Upper lobe of left lung (tissue), 6 donors: ENCODE measurements around the gene CMPK1. TPM values are rescaled to one million over a fixed set of nuclear protein-coding genes. Genes with fewer than 3 reads are reported as not detected.
A peak's percentile ranks its signal among the peaks of the same experiment; 100 is the strongest.
"Not testable (repeated sequence)": the region's sequence is repeated elsewhere in the genome, so short reads cannot be mapped to it uniquely, and the experiment has no call there.

ENCODE experiments used
- ATAC-seq, 2 donors: fragments of 200-7000 bp; cut with Tn5 transposase; one replicate each; pipeline ENCODE4 v1.9.1; 2022; ENCODE audit warnings: mild to moderate bottlenecking in 2 of 2, moderate library complexity in 2 of 2; ENCODE audit not compliant: low FRiP score in 2 of 2
- DNase-seq, 2 donors: peaks; one replicate each; pipeline ENCODE4 v3.0.0-alpha.2; 2019 to 2020
- H3K27ac ChIP-seq, 4 donors: fragments of 200-600 bp; sonication (generic); one replicate each; pipeline ENCODE4 v1.5.1; 2016 to 2019
- H3K27me3 ChIP-seq, 4 donors: fragments of 200-600 bp; sonication (generic); one replicate each; pipeline ENCODE4 v1.5.1; 2017 to 2019
- H3K36me3 ChIP-seq, 4 donors: fragments of 200-600 bp; sonication (generic); one replicate each; pipeline ENCODE4 v1.5.1; 2016 to 2019
- H3K4me1 ChIP-seq, 4 donors: fragments of 200-600 bp; sonication (generic); one replicate each; pipeline ENCODE4 v1.5.1; 2018 to 2019
- H3K4me3 ChIP-seq, 4 donors: fragments of 200-600 bp; sonication (generic); one replicate each; pipeline ENCODE4 v1.5.1; 2017 to 2019; ENCODE audit warnings: mild to moderate bottlenecking in 2 of 4, moderate library complexity in 1 of 4
- H3K9me3 ChIP-seq, 4 donors: fragments of 200-600 bp; sonication (generic); one replicate each; pipeline ENCODE4 v1.5.1; 2018 to 2019
- EP300 ChIP-seq, 4 donors: sonication (generic); formaldehyde crosslinking; IDR thresholded peaks; one replicate each; pipeline ENCODE4 v1.5.1; 2017; ENCODE audit warnings: antibody characterized with exemption in 4 of 4, control low read depth in 2 of 4
- POLR2A ChIP-seq, 4 donors: fragments of 450-650 bp; IDR thresholded peaks; one replicate each; pipeline ENCODE4 v1.5.1; 2016 to 2017; ENCODE audit warnings: antibody characterized with exemption in 4 of 4, mild to moderate bottlenecking in 2 of 4
- POLR2AphosphoS5 ChIP-seq, 2 donors: sonication (generic); formaldehyde crosslinking; IDR thresholded peaks; one replicate each; pipeline ENCODE4 v1.5.1; 2017; ENCODE audit warnings: antibody characterized with exemption in 2 of 2
- WGBS, 2 donors: methylation state at CpG; one replicate each; pipeline ENCODE4 v1.1.5; 2017 to 2018; 5-methylcytosine and 5-hydroxymethylcytosine counted together
- total RNA-seq, 6 donors: library from RNA; depleted of rRNA in 4 of 6; stranded (reverse); fragments of >200 nt in 4 of 6; gene quantifications; one replicate each; pipeline versions ENCODE4 v1.1.0 to v1.2.1, GENCODE V29; 2016 to 2021
- TF ChIP-seq, protein P1 (sequence below), 6 experiments: fragments of 450-650 bp in 4 of 6; fragments of 200-600 bp in 2 of 6; sonication (generic) in 2 of 6; IDR thresholded peaks; one replicate each; pipeline ENCODE4 v1.5.1; 2016 to 2019; ENCODE audit warnings: antibody characterized with exemption in 6 of 6
- donor health status: DM: no; HTN: no; CAD: no; lungs with moderate emphysema.
- donor health status: DM: no; HTN: yes; CAD: no; lungs with severe emphysema.

The CMPK1 gene, protein sequence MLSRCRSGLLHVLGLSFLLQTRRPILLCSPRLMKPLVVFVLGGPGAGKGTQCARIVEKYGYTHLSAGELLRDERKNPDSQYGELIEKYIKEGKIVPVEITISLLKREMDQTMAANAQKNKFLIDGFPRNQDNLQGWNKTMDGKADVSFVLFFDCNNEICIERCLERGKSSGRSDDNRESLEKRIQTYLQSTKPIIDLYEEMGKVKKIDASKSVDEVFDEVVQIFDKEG
- 100 to 1,000 TPM in 3 of 6 donors, 10 to 100 TPM in 3; 36.7 to 134 (median 97.7) TPM for total RNA-seq

DNA sequence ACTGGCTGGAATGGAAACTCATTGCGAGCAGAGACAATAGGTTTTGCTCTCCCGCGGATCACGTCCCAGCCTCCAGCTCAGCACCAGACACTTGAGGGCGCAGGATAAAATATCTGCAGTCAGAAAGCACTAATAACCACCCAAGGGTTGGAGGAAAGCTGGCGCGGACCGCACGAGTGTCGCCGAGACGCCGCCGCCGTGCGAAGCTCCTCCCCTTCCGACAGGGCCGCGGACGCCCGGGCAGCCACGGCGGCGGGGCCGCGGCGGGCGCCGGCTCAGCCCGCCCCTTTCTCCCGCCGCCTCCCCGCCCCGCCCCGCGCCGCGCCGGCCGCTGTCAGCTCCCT lies at the start of gene CMPK1:
CMPK1 (plus strand) TSS at position 213 of the 344 bp plus-strand sequence. CDS start 156 bp downstream, outside the sequence.
- Histone ChIP-seq H3K36me3 (no peaks in the 10 kb centered on the region), H3K4me3 (peak within 1 kb of the TSS; percentile 85 to 98 (median 94)), H3K27me3 (no peaks in the 10 kb centered on the region), H3K9me3 (no peaks in the 10 kb centered on the region), H3K27ac (peak within 1 kb of the TSS; percentile 97 to 99 (median 98)), H3K4me1 (peaks cover 22 to 35% (median 25%) of the 10 kb centered on the region in 4 donors)
- ATAC-seq = peak; percentile 89 to 94
- no peak for TF ChIP-seq POLR2A (IDR thresholded peaks at IDR 0.05)
- TF ChIP-seq, protein P1, sequence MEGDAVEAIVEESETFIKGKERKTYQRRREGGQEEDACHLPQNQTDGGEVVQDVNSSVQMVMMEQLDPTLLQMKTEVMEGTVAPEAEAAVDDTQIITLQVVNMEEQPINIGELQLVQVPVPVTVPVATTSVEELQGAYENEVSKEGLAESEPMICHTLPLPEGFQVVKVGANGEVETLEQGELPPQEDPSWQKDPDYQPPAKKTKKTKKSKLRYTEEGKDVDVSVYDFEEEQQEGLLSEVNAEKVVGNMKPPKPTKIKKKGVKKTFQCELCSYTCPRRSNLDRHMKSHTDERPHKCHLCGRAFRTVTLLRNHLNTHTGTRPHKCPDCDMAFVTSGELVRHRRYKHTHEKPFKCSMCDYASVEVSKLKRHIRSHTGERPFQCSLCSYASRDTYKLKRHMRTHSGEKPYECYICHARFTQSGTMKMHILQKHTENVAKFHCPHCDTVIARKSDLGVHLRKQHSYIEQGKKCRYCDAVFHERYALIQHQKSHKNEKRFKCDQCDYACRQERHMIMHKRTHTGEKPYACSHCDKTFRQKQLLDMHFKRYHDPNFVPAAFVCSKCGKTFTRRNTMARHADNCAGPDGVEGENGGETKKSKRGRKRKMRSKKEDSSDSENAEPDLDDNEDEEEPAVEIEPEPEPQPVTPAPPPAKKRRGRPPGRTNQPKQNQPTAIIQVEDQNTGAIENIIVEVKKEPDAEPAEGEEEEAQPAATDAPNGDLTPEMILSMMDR (IDR thresholded peaks at IDR 0.05) = no peak
- TF ChIP-seq POLR2AphosphoS5 (IDR thresholded peaks at IDR 0.05) = no peak
- TF ChIP-seq EP300 (IDR thresholded peaks at IDR 0.05) = no peak
- DNase-seq = peak; percentile 86 to 96
- WGBS, 2 donors = 0 to 1% methylated on average over 5 to 14 of the region's 40 CpGs

DNA sequence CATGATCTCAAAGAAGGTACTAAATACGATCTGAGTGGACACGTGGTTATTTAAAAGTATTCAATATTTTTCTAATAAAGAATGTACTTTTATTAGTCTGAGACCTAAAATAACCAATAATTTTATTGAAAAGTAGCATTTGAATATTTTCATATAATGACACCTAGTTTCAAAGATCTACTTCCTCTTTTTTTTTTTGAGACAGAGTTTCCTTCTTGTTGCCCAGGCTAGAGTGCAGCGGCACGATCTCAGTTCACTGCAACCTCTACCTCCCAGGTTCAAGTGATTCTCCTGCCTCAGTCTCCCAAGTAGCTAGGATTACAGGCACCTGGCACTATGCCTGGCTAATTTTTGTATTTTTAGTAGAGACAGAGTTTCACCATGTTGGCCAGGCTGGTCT lies 45.5 kb upstream of the CMPK1 start:
- H3K4me1 ChIP-seq, H3K27ac ChIP-seq, H3K4me3 ChIP-seq, H3K27me3 ChIP-seq, ATAC-seq, H3K36me3 ChIP-seq, H3K9me3 ChIP-seq, DNase-seq: not testable (repeated sequence)
- WGBS, 2 donors = 75 to 92% methylated on average over 4 of the region's 4 CpGs

DNA sequence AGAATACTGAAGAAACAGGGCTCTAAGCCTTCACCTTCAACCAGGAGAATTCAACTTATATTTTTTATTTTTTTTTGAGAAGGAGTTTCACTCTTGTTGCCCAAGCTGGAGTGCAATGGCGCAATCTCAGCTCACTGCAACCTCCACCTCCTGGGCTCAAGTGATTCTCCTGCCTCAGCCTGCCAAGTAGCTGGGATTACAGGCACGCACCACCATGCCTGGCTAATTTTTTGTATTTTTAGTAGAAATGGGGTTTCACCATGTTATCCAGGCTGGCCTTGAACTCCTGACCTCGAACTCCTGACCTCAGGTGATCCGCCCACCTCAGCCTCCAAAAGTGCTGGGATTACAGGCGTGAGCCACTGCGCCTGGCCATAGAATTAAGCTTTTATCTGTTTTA lies 38.7 kb upstream of the CMPK1 start:
- 87 to 90% methylated on average over 6 of the region's 6 CpGs for WGBS, 2 donors
- H3K4me1 ChIP-seq = peaks cover 0 to 11% (median 6%) of the 10 kb centered on the region in 4 donors
- not testable (repeated sequence) for ATAC-seq

DNA sequence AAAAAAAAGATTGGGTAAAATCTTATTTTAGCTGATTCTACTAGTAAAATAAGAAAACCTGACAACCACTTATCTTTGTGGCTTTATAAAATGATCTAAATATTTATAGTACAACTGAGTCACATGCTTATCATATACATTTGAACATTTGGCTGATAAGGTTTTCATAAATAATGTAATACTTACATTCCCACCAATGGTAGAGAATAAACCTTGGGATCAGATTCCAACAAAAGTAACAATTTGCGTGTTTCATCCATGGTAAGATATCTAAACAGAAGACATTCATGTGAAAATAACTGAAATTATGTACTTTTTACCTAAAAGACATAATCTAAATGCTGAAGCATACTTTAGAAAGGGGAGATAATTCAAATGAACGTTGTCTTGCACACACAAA lies 38.0 kb upstream of the CMPK1 start:
- 82 to 93% methylated on average over 2 of the region's 2 CpGs for WGBS, 2 donors
- H3K27ac ChIP-seq = no peak overlapping the region

More for the DNA sequence above, 38.7 kb upstream of the CMPK1 start:
- not testable (repeated sequence) for H3K36me3 ChIP-seq, H3K27me3 ChIP-seq, H3K27ac ChIP-seq, DNase-seq, H3K9me3 ChIP-seq, H3K4me3 ChIP-seq

DNA sequence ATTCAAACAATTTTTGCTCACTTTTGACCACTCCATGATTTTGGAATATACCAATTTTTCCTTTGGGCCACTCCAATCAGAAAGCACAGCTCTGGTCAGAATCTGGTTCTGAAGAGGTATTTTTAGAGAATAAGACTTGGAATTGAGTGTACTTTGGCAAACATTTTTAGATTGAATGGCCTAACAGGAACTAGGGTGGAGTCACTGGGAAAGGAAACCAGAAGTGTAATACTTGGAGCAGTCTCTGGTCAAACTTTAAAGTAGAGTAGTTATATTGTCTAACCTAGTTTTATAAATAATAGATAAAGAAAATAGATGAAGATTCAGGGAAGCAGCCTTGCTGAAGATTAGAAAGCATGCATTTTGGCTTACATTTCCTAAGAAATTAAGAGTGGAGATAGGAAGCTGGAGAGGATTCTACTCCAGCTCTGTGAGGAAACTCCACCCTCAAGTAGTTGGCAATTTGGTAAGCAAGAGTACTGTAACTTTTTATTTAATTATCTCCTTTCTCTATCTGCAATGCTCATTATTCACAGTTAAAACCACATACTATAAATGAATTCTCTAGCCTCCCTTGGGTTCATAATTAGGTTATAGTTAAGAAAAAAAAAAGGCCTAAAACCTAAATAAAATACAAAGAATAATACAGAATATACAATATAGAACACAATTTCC lies 35.4 kb upstream of the CMPK1 start:
- Histone ChIP-seq H3K27me3 (no peaks in the 10 kb centered on the region), H3K27ac (peak overlapping the region in 2 of 4 donors; percentile 36 to 57), H3K4me3 (no peak overlapping the region), H3K4me1 (peaks cover 0 to 11% (median 6%) of the 10 kb centered on the region in 4 donors), H3K36me3 (no peaks in the 10 kb centered on the region), H3K9me3 (no peaks in the 10 kb centered on the region)
- ATAC-seq = no peak
- DNase-seq = no peak
- TF ChIP-seq, protein P1 (IDR thresholded peaks at IDR 0.05) = no peak
- TF ChIP-seq POLR2AphosphoS5 (IDR thresholded peaks at IDR 0.05) = no peak
- no peak for TF ChIP-seq EP300 (IDR thresholded peaks at IDR 0.05)
- TF ChIP-seq POLR2A (IDR thresholded peaks at IDR 0.05) = no peak

More for the DNA sequence above, 38.0 kb upstream of the CMPK1 start:
- DNase-seq (no peak), ATAC-seq (no peak)
- TF ChIP-seq EP300 (IDR thresholded peaks at IDR 0.05) = no peak
- TF ChIP-seq, protein P1 (IDR thresholded peaks at IDR 0.05) = no peak
- Histone ChIP-seq H3K4me3 (no peak overlapping the region), H3K27me3 (no peaks in the 10 kb centered on the region), H3K36me3 (no peaks in the 10 kb centered on the region), H3K9me3 (no peaks in the 10 kb centered on the region), H3K4me1 (peaks cover 0 to 11% (median 6%) of the 10 kb centered on the region in 4 donors)

DNA sequence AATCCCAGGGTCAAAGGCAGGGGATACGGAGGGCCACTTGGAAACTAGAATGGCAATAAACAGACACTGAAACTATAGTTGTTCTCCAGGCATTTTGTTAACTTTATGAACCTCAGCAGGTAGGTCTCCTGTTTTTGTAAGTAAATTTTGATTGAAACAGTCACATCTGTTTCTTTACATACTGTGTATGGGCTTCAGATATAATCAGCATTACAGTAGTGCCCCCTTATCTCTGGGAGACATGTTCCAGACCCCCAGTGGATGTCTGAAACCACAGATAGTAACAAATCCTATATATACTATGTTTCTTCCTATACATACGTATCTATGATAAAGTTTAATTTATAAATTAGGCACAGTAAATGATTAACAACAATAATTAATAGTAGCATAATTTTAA lies 31.1 kb upstream of the CMPK1 start:
- Histone ChIP-seq H3K27me3 (no peaks in the 10 kb centered on the region), H3K4me3 (no peak overlapping the region), H3K36me3 (no peaks in the 10 kb centered on the region), H3K27ac (no peak overlapping the region), H3K4me1 (peaks cover 0 to 11% (median 5%) of the 10 kb centered on the region in 4 donors), H3K9me3 (no peaks in the 10 kb centered on the region)
- ATAC-seq (no peak), DNase-seq (no peak)
- WGBS, 2 donors = 99% methylated on average over 2 of the region's 2 CpGs
- TF ChIP-seq EP300 (IDR thresholded peaks at IDR 0.05) (no peak), POLR2A (IDR thresholded peaks at IDR 0.05) (no peak), POLR2AphosphoS5 (IDR thresholded peaks at IDR 0.05) (no peak)
- TF ChIP-seq, protein P1 (IDR thresholded peaks at IDR 0.05) = no peak
